ENCODE data around the gene BCL11B. TPM values are rescaled to one million over a fixed set of nuclear protein-coding genes. Genes with fewer than 3 reads are reported as not detected.

BCL11B gene
- total and polyA plus RNA-seq, 2 of the 8 experiments (the other 6 are each of a cell fraction or from before 2014, with no cell fraction given) = 0.63 to 5.9 TPM

GRCh38 chr14:99208318-99208717 lies 63.7 kb downstream of the BCL11B start:
- Histone ChIP-seq H3K18ac (ENCODE audit: extremely low read depth, low read length) (no peak overlapping the region), H3K14ac (ENCODE audit: insufficient read length) (no peak overlapping the region), H3K27ac (ENCODE audit: low read depth, low read length) (no peak overlapping the region), H4K5ac (ENCODE audit: insufficient read length, low read depth, low read length) (no peak overlapping the region), H2BK20ac (ENCODE audit: low read length) (no peak overlapping the region), H2BK15ac (ENCODE audit: low read length) (no peak overlapping the region), H4K91ac (replicated peaks; ENCODE audit: insufficient read length, low read length) (peak overlapping the region; percentile 39), H3K4me1 (replicated peaks in 1 of 4; ENCODE audit: control insufficient read depth in 3 of 4, insufficient read depth in 4 of 4, low read length in 3 of 4) (peaks cover 0 to 13% (median 0%) of the 10 kb centered on the region in 4 experiments; a peak in 2 of 7 replicates), H4K20me1 (replicated peaks in 1 of 2; ENCODE audit: control insufficient read depth in 1 of 2, insufficient read depth in 2 of 2, low read length in 2 of 2) (peaks cover 0 to 3% of the 10 kb centered on the region in 2 experiments), H3K4me3 (ENCODE audit: extremely low read depth in 1 of 4, insufficient read depth in 2 of 4, low read depth in 3 of 4, low read length in 4 of 4) (no peak overlapping the region), H2AK5ac (ENCODE audit: low read depth, low read length) (no peak overlapping the region), H2BK120ac (replicated peaks; ENCODE audit: low read depth, low read length) (no peak overlapping the region), H3K27me3 (replicated peaks in 1 of 4; ENCODE audit: control insufficient read depth in 3 of 4, extremely low read depth in 1 of 4, insufficient read depth in 3 of 4, low read length in 3 of 4) (no peaks in the 10 kb centered on the region), H3K23ac (ENCODE audit: insufficient read length) (no peak overlapping the region), H3K23me2 (ENCODE audit: low read depth, low read length) (no peaks in the 10 kb centered on the region), H3K9ac (replicated peaks in 1 of 4; ENCODE audit: extremely low read depth in 1 of 4, low read depth in 3 of 4, low read length in 3 of 4) (no peak overlapping the region), H3K56ac (replicated peaks; ENCODE audit: insufficient read length, low read depth, low read length) (no peak overlapping the region), H2AFZ (ENCODE audit: low read length) (no peak overlapping the region), H3K9me3 (ENCODE audit: insufficient read depth in 2 of 2, low read depth in 1 of 2, low read length in 1 of 2) (no peaks in the 10 kb centered on the region), H2BK5ac (ENCODE audit: low read depth, low read length) (no peak overlapping the region), H3K79me2 (ENCODE audit: control insufficient read depth in 1 of 2, insufficient read depth in 2 of 2, low read length in 2 of 2) (peaks cover 0 to 11% of the 10 kb centered on the region in 2 experiments; a peak in 2 of 4 replicates), H3K4ac (replicated peaks; ENCODE audit: insufficient read length, low read depth, low read length) (no peak overlapping the region), H2BK12ac (ENCODE audit: low read depth, low read length) (no peak overlapping the region), H4K8ac (ENCODE audit: extremely low read depth, insufficient read depth, low read length) (no peak overlapping the region), H3K79me1 (ENCODE audit: low read depth, low read length) (peaks cover 13% of the 10 kb centered on the region), H3K36me3 (ENCODE audit: control insufficient read depth in 2 of 4, insufficient read depth in 4 of 4, low read length in 3 of 4) (no peaks in the 10 kb centered on the region), H3K4me2 (ENCODE audit: insufficient read depth in 1 of 2, low read depth in 2 of 2, low read length in 2 of 2) (no peak overlapping the region)
- WGBS, 2 experiments (ENCODE audit: extremely low coverage in 1 of 2, insufficient coverage in 1 of 2, insufficient read length in 1 of 2, insufficient replicate concordance in 2 of 2, low coverage in 1 of 2, low lambda C conversion rate in 2 of 2, missing lambda C conversion rate in 1 of 2) = 94% methylated on average over 9 of the region's 9 CpGs; no CpG with 5 or more reads in 1 of the 2 experiments
- CTCF ChIA-PET (ENCODE audit: partially characterized antibody) = interaction anchor here (0.9 to 2.8 kb wide), 5 partner anchors 13 to 60 kb away, joined by 3 to 11 read pairs (median 4); no protein-coding TSS in a partner anchor
- no peak for TF ChIP-seq NANOG (IDR thresholded peaks at IDR 0.05; ENCODE audit: insufficient read depth, low read depth, low read length, poor library complexity, severe bottlenecking)
- TF ChIP-seq SRF (IDR thresholded peaks at IDR 0.05; ENCODE audit: low read depth, low read length) = no peak
- no peak for TF ChIP-seq TAF1 (IDR thresholded peaks at IDR 0.05; ENCODE audit: low read depth, low read length)
- TF ChIP-seq ASH2L (IDR thresholded peaks at IDR 0.05; ENCODE audit: low read length) = no peak
- no peak for TF ChIP-seq CHD1 (IDR thresholded peaks at IDR 0.05; ENCODE audit: low read depth, low read length)
- TF ChIP-seq SP4 (IDR thresholded peaks at IDR 0.05; ENCODE audit: low read length) = no peak
- no peak for FAIRE-seq
- no peak for DNase-seq (ENCODE audit: low read depth in 1 of 2, low spot score in 2 of 2)
- POLR2A ChIA-PET (ENCODE audit: partially characterized antibody) = no interaction called here

Data from H1 (cell line).